ENCODE results near the gene RBBP4. TPM values are rescaled to one million over a fixed set of nuclear protein-coding genes. Genes with fewer than 3 reads are reported as not detected.

Gene RBBP4
- total RNA-seq, 4 donors from 2014 or later, result 76.1 to 258 (median 193) TPM

GRCh38 chr1:32684167-32684811 lies 33.3 kb downstream of the RBBP4 start:
- peak; percentile 68 to 71 for DNase-seq
- Histone ChIP-seq H3K4me1 (no peaks in the 10 kb centered on the region), H3K36me3 (no peaks in the 10 kb centered on the region), H3K9me3 (no peaks in the 10 kb centered on the region), H3K4me3 (no peak overlapping the region), H3K27ac (peak overlapping the region; percentile 51 to 72), H3K27me3 (no peaks in the 10 kb centered on the region)
- TF ChIP-seq CTCF (IDR thresholded peaks at IDR 0.05) (no peak), POLR2A (IDR thresholded peaks at IDR 0.05) (no peak)
- intact Hi-C loops (cut with DNase I; ENCODE audit: low total_unique reads), result no loop called here

- Histone ChIP-seq H3K9me3 (no peaks in the 10 kb centered on the region), H3K4me3 (no peak overlapping the region), H3K36me3 (no peaks in the 10 kb centered on the region), H3K27me3 (no peaks in the 10 kb centered on the region), H3K27ac (peak overlapping the region in 1 of 2 donors; percentile 72), H3K4me1 (no peaks in the 10 kb centered on the region)
- no peak for TF ChIP-seq POLR2A (IDR thresholded peaks at IDR 0.05)
- TF ChIP-seq CTCF (IDR thresholded peaks at IDR 0.05), result no peak
- no peak for DNase-seq
- intact Hi-C loops (cut with DNase I; ENCODE audit: low total_unique reads), result no loop called here
Measured at GRCh38 chr1:32685498-32685897, 34.5 kb downstream of the RBBP4 start.

- no peaks in the 10 kb centered on the region for H3K36me3 ChIP-seq
- no peaks in the 10 kb centered on the region for H3K9me3 ChIP-seq
- peak overlapping the region in 1 of 2 donors; percentile 8 for H3K27ac ChIP-seq
- DNase-seq, result no peak
- no peaks in the 10 kb centered on the region for H3K27me3 ChIP-seq
- H3K4me1 ChIP-seq, result no peaks in the 10 kb centered on the region
- TF ChIP-seq POLR2A (IDR thresholded peaks at IDR 0.05) (no peak), CTCF (IDR thresholded peaks at IDR 0.05) (no peak)
- intact Hi-C loops (cut with DNase I; ENCODE audit: low total_unique reads), result no loop called here
- H3K4me3 ChIP-seq, result no peak overlapping the region
Measured at GRCh38 chr1:32686387-32686786, 35.4 kb downstream of the RBBP4 start.

GRCh38 chr1:32693455-32694174 lies 42.6 kb downstream of the RBBP4 start:
- no peaks in the 10 kb centered on the region for H3K27me3 ChIP-seq
- no peaks in the 10 kb centered on the region for H3K4me1 ChIP-seq
- H3K9me3 ChIP-seq, result no peaks in the 10 kb centered on the region
- TF ChIP-seq CTCF (IDR thresholded peaks at IDR 0.05) (no peak), POLR2A (IDR thresholded peaks at IDR 0.05) (no peak)
- no peak for DNase-seq
- H3K36me3 ChIP-seq, result no peaks in the 10 kb centered on the region
- peak overlapping the region in 1 of 2 donors; percentile 56 for H3K27ac ChIP-seq
- intact Hi-C loops (cut with DNase I; ENCODE audit: low total_unique reads), result no loop called here
- no peak overlapping the region for H3K4me3 ChIP-seq

Data from uterus (tissue), 4 donors.